ENCODE measurements around the gene LIPE.

DNA sequence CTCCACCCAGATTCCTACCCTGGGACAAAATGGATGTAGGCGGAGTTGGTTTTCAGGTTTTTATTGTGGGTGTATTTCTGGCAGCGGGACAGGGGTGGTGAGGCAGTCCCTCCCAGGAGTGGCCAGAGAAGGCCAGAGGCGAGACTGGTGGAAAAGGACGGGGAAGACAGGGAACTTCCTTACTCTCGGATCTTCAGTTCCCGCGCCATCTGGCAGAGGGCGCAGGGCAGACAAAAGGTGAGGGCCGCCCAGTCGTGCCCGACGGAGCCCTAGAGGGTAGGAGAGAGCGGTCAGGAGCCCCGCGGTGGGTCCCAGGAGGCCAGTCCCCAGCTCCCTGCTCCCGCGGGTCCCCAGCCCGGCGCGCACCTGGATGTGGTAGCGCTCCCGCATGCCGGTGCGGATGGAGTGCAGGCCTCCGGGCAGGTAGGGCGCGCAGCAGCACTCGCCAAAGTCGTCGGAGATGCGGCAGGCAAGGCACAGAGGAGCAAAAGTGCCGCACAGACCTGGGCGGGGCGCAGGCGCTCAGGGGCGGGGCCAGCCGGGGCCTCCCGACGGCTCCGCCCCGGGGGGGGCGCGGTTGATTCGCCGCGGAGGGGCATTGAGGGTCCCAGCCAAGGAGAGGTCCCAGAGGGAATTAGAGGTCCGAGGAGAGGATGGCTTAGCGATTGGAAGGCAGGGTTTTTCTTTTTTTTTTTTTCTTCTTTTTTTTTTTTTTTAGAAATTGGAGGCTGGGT is 40.0 kb downstream of the LIPE start:
- TF ChIP-seq, protein P1, sequence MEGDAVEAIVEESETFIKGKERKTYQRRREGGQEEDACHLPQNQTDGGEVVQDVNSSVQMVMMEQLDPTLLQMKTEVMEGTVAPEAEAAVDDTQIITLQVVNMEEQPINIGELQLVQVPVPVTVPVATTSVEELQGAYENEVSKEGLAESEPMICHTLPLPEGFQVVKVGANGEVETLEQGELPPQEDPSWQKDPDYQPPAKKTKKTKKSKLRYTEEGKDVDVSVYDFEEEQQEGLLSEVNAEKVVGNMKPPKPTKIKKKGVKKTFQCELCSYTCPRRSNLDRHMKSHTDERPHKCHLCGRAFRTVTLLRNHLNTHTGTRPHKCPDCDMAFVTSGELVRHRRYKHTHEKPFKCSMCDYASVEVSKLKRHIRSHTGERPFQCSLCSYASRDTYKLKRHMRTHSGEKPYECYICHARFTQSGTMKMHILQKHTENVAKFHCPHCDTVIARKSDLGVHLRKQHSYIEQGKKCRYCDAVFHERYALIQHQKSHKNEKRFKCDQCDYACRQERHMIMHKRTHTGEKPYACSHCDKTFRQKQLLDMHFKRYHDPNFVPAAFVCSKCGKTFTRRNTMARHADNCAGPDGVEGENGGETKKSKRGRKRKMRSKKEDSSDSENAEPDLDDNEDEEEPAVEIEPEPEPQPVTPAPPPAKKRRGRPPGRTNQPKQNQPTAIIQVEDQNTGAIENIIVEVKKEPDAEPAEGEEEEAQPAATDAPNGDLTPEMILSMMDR (IDR thresholded peaks at IDR 0.05; ENCODE audit: low read depth, low read length, poor library complexity, severe bottlenecking): peak; percentile 76
- TF ChIP-seq EZH2phosphoT487 (IDR thresholded peaks at IDR 0.05; ENCODE audit: borderline replicate concordance, low read length): no peak
